Hepatocyte (in vitro differentiated cells): ENCODE results near the gene FOXO6.

Experiments used
- EZH2 ChIP-seq: fragments of 200-600 bp; sonication (generic); IDR thresholded peaks from 2 replicates; pipeline ENCODE4 v1.6.1; 2016; ENCODE audit warnings: antibody characterized with exemption, mild to moderate bottlenecking, borderline replicate concordance
- TF ChIP-seq, protein P1 (sequence below): fragments of 200-600 bp; sonication (generic); IDR thresholded peaks from 2 replicates; pipeline ENCODE4 v1.5.1; 2016; ENCODE audit warnings: antibody characterized with exemption, mild to moderate bottlenecking; ENCODE audit not compliant: poor library complexity

DNA sequence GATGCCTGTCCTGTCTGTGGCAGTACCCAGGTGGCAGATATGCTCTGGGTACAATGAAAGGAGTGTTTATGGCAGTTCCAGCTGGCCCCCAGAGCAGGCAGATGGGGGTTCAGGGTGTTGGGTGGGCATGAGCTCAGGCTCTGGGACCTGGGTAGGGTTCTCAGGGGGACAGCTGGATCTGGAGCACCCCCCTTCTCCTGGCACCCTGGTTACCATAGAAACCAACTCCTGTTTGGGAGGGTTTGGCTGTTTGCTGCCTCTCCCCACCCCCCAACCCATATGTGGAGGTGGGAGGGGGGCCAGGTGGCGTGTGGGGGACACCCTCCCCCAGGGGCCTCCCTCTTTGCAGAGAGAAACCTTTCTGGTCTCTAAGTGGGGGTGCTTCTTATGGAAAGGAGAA, 7.1 kb downstream of the FOXO6 start:
- TF ChIP-seq, protein P1, sequence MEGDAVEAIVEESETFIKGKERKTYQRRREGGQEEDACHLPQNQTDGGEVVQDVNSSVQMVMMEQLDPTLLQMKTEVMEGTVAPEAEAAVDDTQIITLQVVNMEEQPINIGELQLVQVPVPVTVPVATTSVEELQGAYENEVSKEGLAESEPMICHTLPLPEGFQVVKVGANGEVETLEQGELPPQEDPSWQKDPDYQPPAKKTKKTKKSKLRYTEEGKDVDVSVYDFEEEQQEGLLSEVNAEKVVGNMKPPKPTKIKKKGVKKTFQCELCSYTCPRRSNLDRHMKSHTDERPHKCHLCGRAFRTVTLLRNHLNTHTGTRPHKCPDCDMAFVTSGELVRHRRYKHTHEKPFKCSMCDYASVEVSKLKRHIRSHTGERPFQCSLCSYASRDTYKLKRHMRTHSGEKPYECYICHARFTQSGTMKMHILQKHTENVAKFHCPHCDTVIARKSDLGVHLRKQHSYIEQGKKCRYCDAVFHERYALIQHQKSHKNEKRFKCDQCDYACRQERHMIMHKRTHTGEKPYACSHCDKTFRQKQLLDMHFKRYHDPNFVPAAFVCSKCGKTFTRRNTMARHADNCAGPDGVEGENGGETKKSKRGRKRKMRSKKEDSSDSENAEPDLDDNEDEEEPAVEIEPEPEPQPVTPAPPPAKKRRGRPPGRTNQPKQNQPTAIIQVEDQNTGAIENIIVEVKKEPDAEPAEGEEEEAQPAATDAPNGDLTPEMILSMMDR, result no peak
- no peak for TF ChIP-seq EZH2
